Smooth muscle cell (in vitro differentiated cells): ENCODE measurements around the gene SMOC2. TPM values are rescaled to one million over a fixed set of nuclear protein-coding genes. Genes with fewer than 3 reads are reported as not detected.

Experiments used
- DNase-seq: peaks from one replicate; lab custom pipeline; 2025; ENCODE audit not compliant: unreplicated experiment; lab: John Stamatoyannopoulos, UW
- H2AFZ ChIP-seq: fragments of 200-600 bp; sonication (generic); 2 replicates; pipeline ENCODE4 v1.6.0; 2016; ENCODE audit warnings: antibody characterized with exemption, low read depth, mild to moderate bottlenecking
- H3F3A ChIP-seq: fragments of 200-600 bp; sonication (generic); 2 replicates; pipeline ENCODE4 v1.6.0; 2017; ENCODE audit warnings: antibody characterized with exemption, low read depth
- H3K27ac ChIP-seq: fragments of 200-600 bp; sonication (generic); 2 replicates; pipeline ENCODE4 v1.5.1; 2016; ENCODE audit warnings: low read depth, mild to moderate bottlenecking
- H3K27me3 ChIP-seq: fragments of 200-600 bp; sonication (generic); 2 replicates; pipeline ENCODE4 v1.6.1; 2016; ENCODE audit warnings: low read depth, mild to moderate bottlenecking
- H3K36me3 ChIP-seq: fragments of 200-600 bp; sonication (generic); 2 replicates; pipeline ENCODE4 v1.5.1; 2016; ENCODE audit warnings: low read depth
- H3K4me1 ChIP-seq: fragments of 200-600 bp; sonication (generic); 2 replicates; pipeline ENCODE4 v1.5.1; 2016; ENCODE audit warnings: low read depth
- H3K4me2 ChIP-seq: fragments of 200-600 bp; sonication (generic); 2 replicates; pipeline ENCODE4 v1.6.0; 2016; ENCODE audit warnings: mild to moderate bottlenecking
- H3K4me3 ChIP-seq: fragments of 200-600 bp; sonication (generic); 2 replicates; pipeline ENCODE4 v1.5.1; 2016; ENCODE audit warnings: mild to moderate bottlenecking
- H3K79me2 ChIP-seq: fragments of 200-600 bp; sonication (generic); 2 replicates; pipeline ENCODE4 v1.6.0; 2016; ENCODE audit warnings: low read depth, mild to moderate bottlenecking
- H3K9ac ChIP-seq: fragments of 200-600 bp; sonication (generic); 2 replicates; pipeline ENCODE4 v1.6.0; 2016; ENCODE audit warnings: low read depth
- H3K9me3 ChIP-seq: fragments of 200-600 bp; sonication (generic); replicated peaks from 2 replicates; pipeline ENCODE4 v1.5.1; 2016; ENCODE audit warnings: low read depth
- H4K20me1 ChIP-seq: fragments of 200-600 bp; sonication (generic); 2 replicates; pipeline ENCODE4 v1.6.0; 2016; ENCODE audit warnings: low read depth
- WGBS: methylation state at CpG from one replicate; pipeline ENCODE4 v1.1.7; 2016; ENCODE audit warnings: low lambda C conversion rate; 5-methylcytosine and 5-hydroxymethylcytosine counted together
- polyA plus RNA-seq: library from polyadenylated mRNA; unstranded; fragments of >200 nt; fragmentation: Nextera tagmentation; extraction: Ambion mirVana; gene quantifications from 2 replicates; pipeline ENCODE4 v1.2.1, GENCODE V29; 2016
- total RNA-seq: library from RNA; depleted of rRNA; stranded (reverse); fragments of >200 nt; gene quantifications from 2 replicates; pipeline ENCODE4 v1.2.3, GENCODE V29; 2014
- TF ChIP-seq, protein P1 (sequence below): fragments of 200-600 bp; sonication (generic); IDR thresholded peaks from 2 replicates; pipeline ENCODE4 v1.5.1; 2017; ENCODE audit warnings: borderline replicate concordance, mild to moderate bottlenecking, antibody characterized with exemption; ENCODE audit not compliant: insufficient read depth, poor library complexity, severe bottlenecking

The SMOC2 gene
- total and polyA plus RNA-seq, 2 experiments from 2014 or later = 0.63 to 1.2 TPM

DNA sequence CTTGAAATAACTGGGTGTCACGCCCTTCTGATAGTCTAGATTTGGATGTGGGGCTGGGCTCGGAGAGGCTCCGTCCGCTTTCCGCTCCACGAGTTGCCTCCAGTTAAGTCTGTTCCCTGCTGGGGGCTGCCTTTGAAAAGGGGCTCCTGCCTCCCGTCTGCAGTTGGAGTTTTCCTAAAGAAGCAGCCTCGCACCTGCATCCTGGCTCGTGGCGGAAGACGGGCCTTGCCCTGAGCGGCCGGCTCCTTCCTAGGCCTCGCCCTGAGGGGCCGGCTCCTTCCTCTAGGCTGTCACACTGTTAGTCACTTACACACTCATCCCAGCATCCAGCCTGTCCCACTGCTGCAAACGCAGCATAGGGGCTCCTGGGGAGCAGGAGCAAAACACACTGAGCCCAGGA, 74.4 kb downstream of the SMOC2 start:
- Histone ChIP-seq H3K79me2 (no peaks in the 10 kb centered on the region), H3K9me3 (no peaks in the 10 kb centered on the region), H3K4me3 (no peak overlapping the region), H3K27ac (no peak overlapping the region), H3K4me1 (no peaks in the 10 kb centered on the region), H3K9ac (no peak overlapping the region), H4K20me1 (no peaks in the 10 kb centered on the region), H3K27me3 (no peaks in the 10 kb centered on the region), H3K4me2 (no peak overlapping the region), H3K36me3 (no peaks in the 10 kb centered on the region), H3F3A (no peaks in the 10 kb centered on the region), H2AFZ (no peak overlapping the region)
- no peak for DNase-seq
- 61% methylated on average over 16 of the region's 16 CpGs for WGBS
- TF ChIP-seq, protein P1, sequence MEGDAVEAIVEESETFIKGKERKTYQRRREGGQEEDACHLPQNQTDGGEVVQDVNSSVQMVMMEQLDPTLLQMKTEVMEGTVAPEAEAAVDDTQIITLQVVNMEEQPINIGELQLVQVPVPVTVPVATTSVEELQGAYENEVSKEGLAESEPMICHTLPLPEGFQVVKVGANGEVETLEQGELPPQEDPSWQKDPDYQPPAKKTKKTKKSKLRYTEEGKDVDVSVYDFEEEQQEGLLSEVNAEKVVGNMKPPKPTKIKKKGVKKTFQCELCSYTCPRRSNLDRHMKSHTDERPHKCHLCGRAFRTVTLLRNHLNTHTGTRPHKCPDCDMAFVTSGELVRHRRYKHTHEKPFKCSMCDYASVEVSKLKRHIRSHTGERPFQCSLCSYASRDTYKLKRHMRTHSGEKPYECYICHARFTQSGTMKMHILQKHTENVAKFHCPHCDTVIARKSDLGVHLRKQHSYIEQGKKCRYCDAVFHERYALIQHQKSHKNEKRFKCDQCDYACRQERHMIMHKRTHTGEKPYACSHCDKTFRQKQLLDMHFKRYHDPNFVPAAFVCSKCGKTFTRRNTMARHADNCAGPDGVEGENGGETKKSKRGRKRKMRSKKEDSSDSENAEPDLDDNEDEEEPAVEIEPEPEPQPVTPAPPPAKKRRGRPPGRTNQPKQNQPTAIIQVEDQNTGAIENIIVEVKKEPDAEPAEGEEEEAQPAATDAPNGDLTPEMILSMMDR = no peak

DNA sequence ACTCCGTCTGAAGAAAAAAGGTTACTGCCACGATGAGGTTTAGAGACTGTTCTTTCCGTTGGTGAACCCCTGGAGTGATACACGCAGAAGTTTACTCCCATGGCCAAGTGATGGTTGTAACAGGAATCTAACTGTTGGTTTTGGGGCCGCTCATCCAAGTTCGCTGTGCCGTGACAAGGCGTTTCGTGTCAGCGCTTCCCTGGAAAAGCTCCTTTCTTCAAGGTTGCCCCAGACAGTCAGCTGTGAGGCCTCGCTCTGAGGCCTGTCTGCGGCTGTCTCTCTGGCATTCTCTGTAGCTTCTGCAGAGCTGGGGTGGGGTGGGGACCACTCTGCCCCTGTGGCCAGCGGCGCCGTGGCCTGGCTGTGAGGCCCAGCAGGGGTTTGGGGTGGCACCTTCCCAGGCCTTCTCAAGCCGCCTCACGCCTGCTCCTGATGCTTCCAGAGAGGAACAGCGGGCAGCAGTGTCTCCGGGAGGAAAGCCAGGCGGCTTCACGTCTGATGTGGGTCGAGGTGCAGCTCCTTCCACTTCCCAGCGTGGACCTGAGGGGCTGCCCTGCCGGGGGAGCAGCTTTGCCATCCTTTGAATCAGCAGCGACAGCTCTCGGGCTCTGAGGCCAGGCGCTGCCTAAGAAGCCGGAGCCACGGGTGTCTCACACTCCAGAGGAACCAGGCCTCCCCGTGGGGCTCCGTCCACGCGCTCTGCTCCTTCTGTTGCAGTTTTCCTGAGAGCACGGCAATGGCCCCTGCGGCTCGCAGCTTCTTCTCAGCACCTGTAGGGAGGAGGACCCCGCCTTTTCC, 76.2 kb downstream of the SMOC2 start:
- Histone ChIP-seq H4K20me1 (no peaks in the 10 kb centered on the region), H3K36me3 (no peaks in the 10 kb centered on the region), H3K27me3 (peaks cover 6% of the 10 kb centered on the region), H3K9me3 (no peaks in the 10 kb centered on the region), H2AFZ (no peak overlapping the region), H3K4me2 (no peak overlapping the region), H3K9ac (no peak overlapping the region), H3K79me2 (no peaks in the 10 kb centered on the region), H3K4me1 (no peaks in the 10 kb centered on the region), H3K27ac (no peak overlapping the region), H3F3A (no peaks in the 10 kb centered on the region), H3K4me3 (no peak overlapping the region)
- WGBS = 94% methylated on average over 37 of the region's 37 CpGs
- TF ChIP-seq, protein P1 = no peak
- no peak for DNase-seq

DNA sequence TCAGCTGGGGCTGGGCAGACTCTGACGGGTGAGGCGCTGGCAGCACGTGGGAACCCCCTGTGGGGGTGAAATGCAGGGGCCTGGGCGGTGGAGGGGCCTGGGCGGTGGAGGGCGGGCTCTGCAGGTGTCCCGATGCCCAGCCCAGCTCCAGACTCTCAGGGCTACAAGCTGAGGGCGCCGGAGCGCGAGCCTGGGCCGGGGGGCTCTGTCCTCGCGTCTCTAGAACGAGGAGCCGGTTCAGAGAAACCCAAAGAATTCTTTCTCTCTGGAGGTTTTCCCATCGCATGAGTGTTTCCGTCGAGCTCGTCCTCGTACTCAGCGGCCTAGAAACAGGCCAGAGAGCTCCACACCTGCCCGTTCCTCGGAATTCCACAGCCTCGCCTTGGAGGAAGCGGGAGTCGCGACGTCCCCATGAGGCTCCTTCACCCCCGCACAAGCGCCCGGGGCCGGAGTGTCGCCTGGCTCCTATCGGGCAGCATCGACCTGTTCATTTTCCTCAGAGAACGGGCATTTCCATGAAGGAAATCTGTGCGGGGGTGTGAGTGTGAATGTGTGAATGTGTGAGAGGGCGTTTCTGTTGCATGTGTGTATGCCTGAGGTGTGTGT, 76.9 kb downstream of the SMOC2 start:
- no peaks in the 10 kb centered on the region for H3K79me2 ChIP-seq
- no peak for DNase-seq
- no peaks in the 10 kb centered on the region for H3K9me3 ChIP-seq
- H2AFZ ChIP-seq = no peak overlapping the region
- H3F3A ChIP-seq = no peaks in the 10 kb centered on the region
- H3K27ac ChIP-seq = no peak overlapping the region
- TF ChIP-seq, protein P1 = no peak
- no peaks in the 10 kb centered on the region for H4K20me1 ChIP-seq
- no peak overlapping the region for H3K9ac ChIP-seq
- WGBS = 89% methylated on average over 33 of the region's 39 CpGs
- no peak overlapping the region for H3K4me2 ChIP-seq
- no peaks in the 10 kb centered on the region for H3K4me1 ChIP-seq
- peaks cover 6% of the 10 kb centered on the region for H3K27me3 ChIP-seq
- H3K36me3 ChIP-seq = no peaks in the 10 kb centered on the region
- H3K4me3 ChIP-seq = no peak overlapping the region

DNA sequence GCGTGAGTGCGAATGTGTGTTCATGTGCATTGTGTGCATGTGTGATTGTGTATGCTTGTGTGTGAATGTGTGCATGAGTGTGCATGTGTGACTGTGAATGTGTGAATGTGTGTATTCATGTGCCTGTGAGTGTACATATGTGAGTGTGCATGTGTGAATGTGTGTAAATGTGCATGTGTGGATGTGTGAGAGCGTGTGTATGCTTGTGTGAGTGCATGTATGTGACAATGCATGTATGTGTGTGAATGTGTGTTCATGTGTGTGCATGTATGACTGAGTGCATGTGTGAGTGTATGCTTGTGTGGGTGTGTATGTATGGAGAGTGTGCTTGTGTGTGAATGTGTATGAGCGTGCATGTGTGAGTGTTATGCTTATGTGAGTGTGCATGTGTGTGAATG, 77.4 kb downstream of the SMOC2 start:
- Histone ChIP-seq H3K36me3 (no peaks in the 10 kb centered on the region), H3K27me3 (peaks cover 6% of the 10 kb centered on the region), H3K9ac (no peak overlapping the region), H3K9me3 (no peaks in the 10 kb centered on the region), H3K4me1 (no peaks in the 10 kb centered on the region), H3F3A (no peaks in the 10 kb centered on the region), H3K4me3 (no peak overlapping the region), H4K20me1 (no peaks in the 10 kb centered on the region), H3K4me2 (no peak overlapping the region), H3K79me2 (no peaks in the 10 kb centered on the region), H3K27ac (no peak overlapping the region), H2AFZ (no peak overlapping the region)
- DNase-seq = no peak
- 81% methylated on average over 4 of the region's 4 CpGs for WGBS
- TF ChIP-seq, protein P1 = no peak
